DND-41 (cell line): ENCODE data around the gene USP1.

Experiments
- EZH2 ChIP-seq: IDR thresholded peaks from 3 replicates; pipeline ENCODE4 v1.6.1; 2012; ENCODE audit warnings: borderline replicate concordance, low read depth, mild to moderate bottlenecking, moderate library complexity, low read length, inconsistent platforms; ENCODE audit not compliant: severe bottlenecking
- TF ChIP-seq, protein P1 (sequence below): IDR thresholded peaks from 2 replicates; pipeline ENCODE4 v1.5.1; 2012; ENCODE audit warnings: borderline replicate concordance, low read length, moderate library complexity, mild to moderate bottlenecking; ENCODE audit not compliant: poor library complexity, severe bottlenecking; ENCODE audit errors: extremely low read depth

DNA sequence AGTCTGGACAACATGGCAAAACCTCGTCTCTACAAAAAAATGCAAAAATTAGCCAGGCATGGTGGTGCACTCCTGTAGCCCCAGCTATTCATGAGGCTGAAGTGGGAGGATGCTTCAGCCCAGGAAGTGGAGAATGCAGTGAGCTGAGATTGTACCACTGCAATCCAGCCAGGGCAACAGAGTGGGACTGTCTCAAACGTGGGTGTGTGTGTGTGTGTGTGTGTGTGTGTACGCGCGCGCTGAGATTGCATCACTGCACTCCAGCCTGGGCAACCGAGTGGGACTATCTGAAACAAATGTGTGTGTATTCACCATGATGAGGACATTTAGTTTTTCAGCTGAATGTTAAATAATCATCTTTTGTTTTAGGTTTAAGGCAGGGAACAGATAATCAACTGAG is 21.1 kb downstream of the USP1 start:
- TF ChIP-seq, protein P1, sequence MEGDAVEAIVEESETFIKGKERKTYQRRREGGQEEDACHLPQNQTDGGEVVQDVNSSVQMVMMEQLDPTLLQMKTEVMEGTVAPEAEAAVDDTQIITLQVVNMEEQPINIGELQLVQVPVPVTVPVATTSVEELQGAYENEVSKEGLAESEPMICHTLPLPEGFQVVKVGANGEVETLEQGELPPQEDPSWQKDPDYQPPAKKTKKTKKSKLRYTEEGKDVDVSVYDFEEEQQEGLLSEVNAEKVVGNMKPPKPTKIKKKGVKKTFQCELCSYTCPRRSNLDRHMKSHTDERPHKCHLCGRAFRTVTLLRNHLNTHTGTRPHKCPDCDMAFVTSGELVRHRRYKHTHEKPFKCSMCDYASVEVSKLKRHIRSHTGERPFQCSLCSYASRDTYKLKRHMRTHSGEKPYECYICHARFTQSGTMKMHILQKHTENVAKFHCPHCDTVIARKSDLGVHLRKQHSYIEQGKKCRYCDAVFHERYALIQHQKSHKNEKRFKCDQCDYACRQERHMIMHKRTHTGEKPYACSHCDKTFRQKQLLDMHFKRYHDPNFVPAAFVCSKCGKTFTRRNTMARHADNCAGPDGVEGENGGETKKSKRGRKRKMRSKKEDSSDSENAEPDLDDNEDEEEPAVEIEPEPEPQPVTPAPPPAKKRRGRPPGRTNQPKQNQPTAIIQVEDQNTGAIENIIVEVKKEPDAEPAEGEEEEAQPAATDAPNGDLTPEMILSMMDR: no peak
- no peak for TF ChIP-seq EZH2
